PC-9 (cell line): Measurements from ENCODE around the gene CT83. TPM values are rescaled to one million over a fixed set of nuclear protein-coding genes. Genes with fewer than 3 reads are reported as not detected.

Source experiments
- BruUV-seq: library from RNA; stranded (reverse); fragments of 400-500 nt; replicated peaks from 2 replicates; lab custom pipeline; 2021; lab: Mats Ljungman, UMichigan
- CTCF ChIA-PET: fragments of 300-600 bp; sonication (Branson Sonifier 250); formaldehyde crosslinking; loops from one replicate; lab custom pipeline; 2022; ENCODE audit warnings: antibody characterized with exemption; lab: Charles Lee
- POLR2A ChIA-PET: fragments of 300-600 bp; sonication (Branson Sonifier 250); formaldehyde crosslinking; loops from one replicate; lab custom pipeline; 2022; ENCODE audit warnings: antibody characterized with exemption; ENCODE audit not compliant: unreplicated experiment; lab: Charles Lee
- DNase-seq, 2 experiments: peaks; one replicate each; pipeline versions ENCODE4 v3.0.0 to v3.0.0-alpha.2; 2015 to 2022; ENCODE audit warnings: mixed read lengths in 1 of 2
- H2AFZ ChIP-seq: fragments of 200-600 bp; sonication (generic); 2 replicates; pipeline ENCODE4 v1.8.1; 2017; ENCODE audit warnings: antibody characterized with exemption
- H3F3A ChIP-seq: fragments of 200-600 bp; sonication (generic); 2 replicates; pipeline ENCODE4 v1.8.1; 2017; ENCODE audit warnings: antibody characterized with exemption, mild to moderate bottlenecking, low read depth; ENCODE audit not compliant: insufficient read depth
- H3K27ac ChIP-seq: fragments of 200-600 bp; sonication (generic); 2 replicates; pipeline ENCODE4 v1.6.1; 2016; ENCODE audit warnings: mixed run types
- H3K27me3 ChIP-seq: fragments of 200-600 bp; sonication (generic); 2 replicates; pipeline ENCODE4 v1.6.1; 2016; ENCODE audit warnings: low read depth, mixed run types; ENCODE audit not compliant: insufficient read depth
- H3K36me3 ChIP-seq: fragments of 200-600 bp; sonication (generic); 2 replicates; pipeline ENCODE4 v1.6.1; 2016; ENCODE audit warnings: low read depth, mixed run types
- H3K4me1 ChIP-seq: fragments of 200-600 bp; sonication (generic); replicated peaks from 2 replicates; pipeline ENCODE4 v1.6.1; 2016; ENCODE audit warnings: mixed run types; ENCODE audit not compliant: insufficient read depth
- H3K4me2 ChIP-seq: fragments of 200-600 bp; sonication (generic); 2 replicates; pipeline ENCODE4 v1.6.1; 2017; ENCODE audit warnings: mixed run types
- H3K4me3 ChIP-seq: fragments of 200-600 bp; sonication (generic); 2 replicates; pipeline ENCODE4 v1.6.1; 2016; ENCODE audit warnings: mixed run types
- H3K79me2 ChIP-seq: fragments of 200-600 bp; sonication (generic); 2 replicates; pipeline ENCODE4 v1.6.1; 2017; ENCODE audit warnings: low read depth, mixed run types
- H3K9me2 ChIP-seq: fragments of 200-600 bp; sonication (generic); 2 replicates; pipeline ENCODE4 v1.8.1; 2017; ENCODE audit warnings: mild to moderate bottlenecking; ENCODE audit not compliant: insufficient read depth
- H3K9me3 ChIP-seq: fragments of 200-600 bp; sonication (generic); 2 replicates; pipeline ENCODE4 v1.8.1; 2016; ENCODE audit warnings: low read depth; ENCODE audit not compliant: insufficient read depth
- H4K20me1 ChIP-seq: fragments of 200-600 bp; sonication (generic); 2 replicates; pipeline ENCODE4 v1.8.1; 2017; ENCODE audit not compliant: insufficient read depth
- CTCF ChIP-seq: fragments of 200-600 bp; sonication (generic); conservative IDR thresholded peaks from 2 replicates; pipeline ENCODE4 v1.6.1; 2017; ENCODE audit warnings: mixed run types, antibody characterized with exemption, mild to moderate bottlenecking, moderate library complexity
- EZH2 ChIP-seq: fragments of 200-600 bp; sonication (generic); IDR thresholded peaks from 2 replicates; pipeline ENCODE4 v1.8.0; 2017; ENCODE audit warnings: antibody characterized with exemption, low read depth
- intact Hi-C: fragments of 100-400 bp; cut with micrococcal nuclease; formaldehyde crosslinking; loops from one replicate; pipeline ENCODE4 v1.10.0; 2022; ENCODE audit not compliant: unreplicated experiment
- total RNA-seq: library from RNA; stranded (reverse); gene quantifications from 2 replicates; pipeline ENCODE4 v1.2.3, GENCODE V29; 2021

Gene CT83
- total RNA-seq, 1 experiment from 2014 or later: not detected

GRCh38 chrX:116436358-116436816 lies 26.4 kb downstream of the CT83 start, which contains the start of gene SLC6A14:
TSS of gene SLC6A14 (plus strand) at chrX:116436606. CDS start at chrX:116436710, 104 bp downstream.
- Histone ChIP-seq H4K20me1 (no peaks in the 10 kb centered on the region), H3K4me1 (peaks cover 11% of the 10 kb centered on the region), H2AFZ (peak within 1 kb of the TSS; percentile 61), H3F3A (peaks cover 7% of the 10 kb centered on the region; the same call in 1 of the 2 replicates), H3K79me2 (no peaks in the 10 kb centered on the region), H3K4me3 (no peak within 1 kb of the TSS), H3K27ac (peak within 1 kb of the TSS; percentile 59), H3K36me3 (no peaks in the 10 kb centered on the region), H3K4me2 (peak within 1 kb of the TSS; percentile 62), H3K9me2 (no peaks in the 10 kb centered on the region; the same call in 1 of the 2 replicates), H3K9me3 (no peaks in the 10 kb centered on the region), H3K27me3 (no peaks in the 10 kb centered on the region)
- intact Hi-C loops: no loop called here
- POLR2A ChIA-PET: interaction anchor here (0.7 kb wide), 1 partner anchor 32 kb away, joined by 4 read pairs; no protein-coding TSS in a partner anchor
- CTCF ChIA-PET: no interaction called here
- TF ChIP-seq CTCF: no peak
- no peak for TF ChIP-seq EZH2
- no TSS peak for BruUV-seq
- peak; percentile 53 to 84 for DNase-seq

- intact Hi-C loops: no loop called here
- Histone ChIP-seq H3K27me3 (no peaks in the 10 kb centered on the region), H3F3A (peaks cover 7% of the 10 kb centered on the region; the same call in 1 of the 2 replicates), H4K20me1 (no peaks in the 10 kb centered on the region), H3K9me2 (no peaks in the 10 kb centered on the region; the same call in 1 of the 2 replicates), H3K36me3 (no peaks in the 10 kb centered on the region), H3K27ac (peak overlapping the region; percentile 59), H3K9me3 (no peaks in the 10 kb centered on the region), H3K4me3 (no peak overlapping the region), H3K4me2 (peak overlapping the region; percentile 62), H3K4me1 (peaks cover 11% of the 10 kb centered on the region), H2AFZ (peak overlapping the region; percentile 61; the same call in 1 of the 2 replicates), H3K79me2 (no peaks in the 10 kb centered on the region)
- POLR2A ChIA-PET: interaction anchor here (0.7 kb wide), 1 partner anchor 31 kb away, joined by 4 read pairs; no protein-coding TSS in a partner anchor
- no peak for DNase-seq
- CTCF ChIA-PET: no interaction called here
- BruUV-seq: no TSS peak
- TF ChIP-seq EZH2: no peak
Measured at GRCh38 chrX:116435597-116435996, 27.2 kb downstream of the CT83 start.

- Histone ChIP-seq H3K4me2 (no peak overlapping the region), H3K4me1 (no peaks in the 10 kb centered on the region), H3K4me3 (no peak overlapping the region), H2AFZ (no peak overlapping the region), H3K36me3 (no peaks in the 10 kb centered on the region), H3K9me3 (no peaks in the 10 kb centered on the region), H3K9me2 (no peaks in the 10 kb centered on the region; the same call in 1 of the 2 replicates), H4K20me1 (no peaks in the 10 kb centered on the region), H3K79me2 (no peaks in the 10 kb centered on the region), H3K27me3 (no peaks in the 10 kb centered on the region), H3K27ac (no peak overlapping the region), H3F3A (no peaks in the 10 kb centered on the region)
- DNase-seq: no peak
- intact Hi-C loops: no loop called here
- ChIA-PET CTCF (no interaction called here), POLR2A (no interaction called here)
- no TSS peak for BruUV-seq
- TF ChIP-seq EZH2 (no peak), CTCF (no peak)
Measured at GRCh38 chrX:116427978-116428377, 34.8 kb downstream of the CT83 start.
